Osteoblast (primary cell): ENCODE results near the gene FMN1. TPM values are rescaled to one million over a fixed set of nuclear protein-coding genes. Genes with fewer than 3 reads are reported as not detected.

Experiments used
- DNase-seq: peaks from one replicate; pipeline ENCODE4 v3.0.0; 2011; ENCODE audit warnings: low spot score, mixed read lengths; ENCODE audit not compliant: insufficient read length; ENCODE audit errors: missing footprints
- H2AFZ ChIP-seq: 2 replicates; pipeline ENCODE4 v1.6.0; 2011; ENCODE audit warnings: mild to moderate bottlenecking, low read length
- H3K27ac ChIP-seq: 2 replicates; pipeline ENCODE4 v1.5.1; 2011; ENCODE audit warnings: mild to moderate bottlenecking, low read depth, low read length, moderate library complexity
- H3K27me3 ChIP-seq: 2 replicates; pipeline ENCODE4 v1.6.0; 2012; ENCODE audit warnings: mild to moderate bottlenecking, control low read depth, inconsistent platforms, low read length, moderate library complexity; ENCODE audit not compliant: insufficient read depth
- H3K36me3 ChIP-seq: 2 replicates; pipeline ENCODE4 v1.5.1; 2011; ENCODE audit warnings: mild to moderate bottlenecking, low read length, control low read depth, moderate library complexity; ENCODE audit not compliant: insufficient read depth
- H3K4me1 ChIP-seq: 2 replicates; pipeline ENCODE4 v1.5.1; 2011; ENCODE audit warnings: mild to moderate bottlenecking, low read length, control low read depth, moderate library complexity; ENCODE audit not compliant: insufficient read depth
- H3K4me2 ChIP-seq: 2 replicates; pipeline ENCODE4 v1.6.0; 2011; ENCODE audit warnings: mild to moderate bottlenecking, low read length; ENCODE audit not compliant: insufficient read depth
- H3K4me3 ChIP-seq: fragments of 200-600 bp; sonication (generic); 3 replicates; pipeline ENCODE4 v1.5.1; 2012; ENCODE audit warnings: mild to moderate bottlenecking, low read length, inconsistent platforms; ENCODE audit not compliant: insufficient read depth
- H3K79me2 ChIP-seq: 2 replicates; pipeline ENCODE4 v1.6.0; 2012; ENCODE audit warnings: mild to moderate bottlenecking, low read length, control low read depth, inconsistent platforms; ENCODE audit not compliant: insufficient read depth
- H3K9me3 ChIP-seq: 2 replicates; pipeline ENCODE4 v1.5.1; 2011; ENCODE audit warnings: low read depth, low read length, control low read depth
- H4K20me1 ChIP-seq: 2 replicates; pipeline ENCODE4 v1.6.0; 2012; ENCODE audit warnings: mild to moderate bottlenecking, low read length, control low read depth; ENCODE audit not compliant: insufficient read depth
- CTCF ChIP-seq: IDR thresholded peaks from 2 replicates; pipeline ENCODE4 v1.5.1; 2011; ENCODE audit warnings: mild to moderate bottlenecking, low read depth, low read length, moderate library complexity; ENCODE audit errors: extremely low read depth
- total RNA-seq: library from RNA; depleted of rRNA; stranded (reverse); fragments of >200 nt; gene quantifications from 2 replicates; pipeline ENCODE4 v1.2.3, GENCODE V29; 2012

Gene FMN1
- total RNA-seq, 1 donor, result 9.0 TPM

- peak overlapping the region; percentile 29 for H3K4me3 ChIP-seq
- peaks cover 3% of the 10 kb centered on the region for H3K79me2 ChIP-seq
- H3K27me3 ChIP-seq, result no peaks in the 10 kb centered on the region
- TF ChIP-seq CTCF, result no peak
- no peaks in the 10 kb centered on the region for H3K9me3 ChIP-seq
- peak overlapping the region; percentile 99 for H3K27ac ChIP-seq
- H3K4me2 ChIP-seq, result peak overlapping the region; percentile 79
- H3K36me3 ChIP-seq, result peaks cover 3% of the 10 kb centered on the region
- H4K20me1 ChIP-seq, result no peaks in the 10 kb centered on the region
- peaks cover 33% of the 10 kb centered on the region for H3K4me1 ChIP-seq
- peak; percentile 84 for DNase-seq
- H2AFZ ChIP-seq, result peak overlapping the region; percentile 32
Observed at GRCh38 chr15:32818758-32819447, 375.6 kb downstream of the FMN1 start.

- H3K27ac ChIP-seq, result peak overlapping the region; percentile 99
- H3K36me3 ChIP-seq, result peaks cover 7% of the 10 kb centered on the region
- H3K4me2 ChIP-seq, result no peak overlapping the region
- no peak for DNase-seq
- H3K27me3 ChIP-seq, result no peaks in the 10 kb centered on the region
- no peaks in the 10 kb centered on the region for H3K79me2 ChIP-seq
- H4K20me1 ChIP-seq, result no peaks in the 10 kb centered on the region
- H2AFZ ChIP-seq, result no peak overlapping the region
- no peak for TF ChIP-seq CTCF
- no peaks in the 10 kb centered on the region for H3K9me3 ChIP-seq
- no peak overlapping the region for H3K4me3 ChIP-seq
- peaks cover 30% of the 10 kb centered on the region for H3K4me1 ChIP-seq
Observed at GRCh38 chr15:32817577-32817976, 376.9 kb downstream of the FMN1 start.

- Histone ChIP-seq H3K4me2 (no peak overlapping the region), H4K20me1 (no peaks in the 10 kb centered on the region), H2AFZ (no peak overlapping the region), H3K4me3 (no peak overlapping the region), H3K4me1 (peaks cover 8% of the 10 kb centered on the region), H3K27ac (no peak overlapping the region), H3K79me2 (no peaks in the 10 kb centered on the region), H3K36me3 (peaks cover 7% of the 10 kb centered on the region), H3K9me3 (peaks cover 5% of the 10 kb centered on the region), H3K27me3 (no peaks in the 10 kb centered on the region)
- no peak for TF ChIP-seq CTCF
- DNase-seq, result no peak
Observed at GRCh38 chr15:32807331-32807730, 387.2 kb downstream of the FMN1 start.

GRCh38 chr15:32803631-32804030 lies 390.9 kb downstream of the FMN1 start:
- Histone ChIP-seq H2AFZ (no peak overlapping the region), H3K79me2 (no peaks in the 10 kb centered on the region), H3K36me3 (peaks cover 7% of the 10 kb centered on the region), H3K4me3 (no peak overlapping the region), H3K4me1 (peaks cover 21% of the 10 kb centered on the region), H3K9me3 (peaks cover 5% of the 10 kb centered on the region), H3K4me2 (no peak overlapping the region), H3K27ac (peak overlapping the region; percentile 87), H3K27me3 (no peaks in the 10 kb centered on the region), H4K20me1 (no peaks in the 10 kb centered on the region)
- DNase-seq, result no peak
- TF ChIP-seq CTCF, result no peak
